Measurements from ENCODE around the gene NLGN1. TPM values are rescaled to one million over a fixed set of nuclear protein-coding genes. Genes with fewer than 3 reads are reported as not detected.

Gene NLGN1
- polyA plus RNA-seq, 1 donor from 2014 or later, result 2.7 TPM

- H2AFZ ChIP-seq (ENCODE audit: low read depth, low read length), result no peak overlapping the region
- TF ChIP-seq TAF1 (IDR thresholded peaks at IDR 0.05; ENCODE audit: low read depth) (no peak), EP300 (conservative IDR thresholded peaks at IDR 0.05; ENCODE audit: poor library complexity, severe bottlenecking) (no peak)
- TF ChIP-seq, protein P1, sequence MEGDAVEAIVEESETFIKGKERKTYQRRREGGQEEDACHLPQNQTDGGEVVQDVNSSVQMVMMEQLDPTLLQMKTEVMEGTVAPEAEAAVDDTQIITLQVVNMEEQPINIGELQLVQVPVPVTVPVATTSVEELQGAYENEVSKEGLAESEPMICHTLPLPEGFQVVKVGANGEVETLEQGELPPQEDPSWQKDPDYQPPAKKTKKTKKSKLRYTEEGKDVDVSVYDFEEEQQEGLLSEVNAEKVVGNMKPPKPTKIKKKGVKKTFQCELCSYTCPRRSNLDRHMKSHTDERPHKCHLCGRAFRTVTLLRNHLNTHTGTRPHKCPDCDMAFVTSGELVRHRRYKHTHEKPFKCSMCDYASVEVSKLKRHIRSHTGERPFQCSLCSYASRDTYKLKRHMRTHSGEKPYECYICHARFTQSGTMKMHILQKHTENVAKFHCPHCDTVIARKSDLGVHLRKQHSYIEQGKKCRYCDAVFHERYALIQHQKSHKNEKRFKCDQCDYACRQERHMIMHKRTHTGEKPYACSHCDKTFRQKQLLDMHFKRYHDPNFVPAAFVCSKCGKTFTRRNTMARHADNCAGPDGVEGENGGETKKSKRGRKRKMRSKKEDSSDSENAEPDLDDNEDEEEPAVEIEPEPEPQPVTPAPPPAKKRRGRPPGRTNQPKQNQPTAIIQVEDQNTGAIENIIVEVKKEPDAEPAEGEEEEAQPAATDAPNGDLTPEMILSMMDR (IDR thresholded peaks at IDR 0.05; ENCODE audit: poor library complexity, severe bottlenecking), result no peak
Measured at GRCh38 chr3:174253196-174253823, 855.8 kb downstream of the NLGN1 start.

GRCh38 chr3:174253940-174254339 lies 856.4 kb downstream of the NLGN1 start:
- H3K9me2 ChIP-seq (ENCODE audit: insufficient read depth, low read length), result no peaks in the 10 kb centered on the region
- TF ChIP-seq POLR2AphosphoS5 (IDR thresholded peaks at IDR 0.05), result no peak
- TF ChIP-seq, protein P1 (IDR thresholded peaks at IDR 0.05; ENCODE audit: poor library complexity, severe bottlenecking), result no peak
- TF ChIP-seq SMC3 (conservative IDR thresholded peaks at IDR 0.05; ENCODE audit: poor library complexity), result no peak
- no peak for TF ChIP-seq TAF1 (IDR thresholded peaks at IDR 0.05; ENCODE audit: low read depth)
- no peak for TF ChIP-seq EP300 (conservative IDR thresholded peaks at IDR 0.05; ENCODE audit: poor library complexity, severe bottlenecking)
- TF ChIP-seq, protein P2, sequence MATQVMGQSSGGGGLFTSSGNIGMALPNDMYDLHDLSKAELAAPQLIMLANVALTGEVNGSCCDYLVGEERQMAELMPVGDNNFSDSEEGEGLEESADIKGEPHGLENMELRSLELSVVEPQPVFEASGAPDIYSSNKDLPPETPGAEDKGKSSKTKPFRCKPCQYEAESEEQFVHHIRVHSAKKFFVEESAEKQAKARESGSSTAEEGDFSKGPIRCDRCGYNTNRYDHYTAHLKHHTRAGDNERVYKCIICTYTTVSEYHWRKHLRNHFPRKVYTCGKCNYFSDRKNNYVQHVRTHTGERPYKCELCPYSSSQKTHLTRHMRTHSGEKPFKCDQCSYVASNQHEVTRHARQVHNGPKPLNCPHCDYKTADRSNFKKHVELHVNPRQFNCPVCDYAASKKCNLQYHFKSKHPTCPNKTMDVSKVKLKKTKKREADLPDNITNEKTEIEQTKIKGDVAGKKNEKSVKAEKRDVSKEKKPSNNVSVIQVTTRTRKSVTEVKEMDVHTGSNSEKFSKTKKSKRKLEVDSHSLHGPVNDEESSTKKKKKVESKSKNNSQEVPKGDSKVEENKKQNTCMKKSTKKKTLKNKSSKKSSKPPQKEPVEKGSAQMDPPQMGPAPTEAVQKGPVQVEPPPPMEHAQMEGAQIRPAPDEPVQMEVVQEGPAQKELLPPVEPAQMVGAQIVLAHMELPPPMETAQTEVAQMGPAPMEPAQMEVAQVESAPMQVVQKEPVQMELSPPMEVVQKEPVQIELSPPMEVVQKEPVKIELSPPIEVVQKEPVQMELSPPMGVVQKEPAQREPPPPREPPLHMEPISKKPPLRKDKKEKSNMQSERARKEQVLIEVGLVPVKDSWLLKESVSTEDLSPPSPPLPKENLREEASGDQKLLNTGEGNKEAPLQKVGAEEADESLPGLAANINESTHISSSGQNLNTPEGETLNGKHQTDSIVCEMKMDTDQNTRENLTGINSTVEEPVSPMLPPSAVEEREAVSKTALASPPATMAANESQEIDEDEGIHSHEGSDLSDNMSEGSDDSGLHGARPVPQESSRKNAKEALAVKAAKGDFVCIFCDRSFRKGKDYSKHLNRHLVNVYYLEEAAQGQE (IDR thresholded peaks at IDR 0.05; ENCODE audit: borderline replicate concordance), result no peak
- TF ChIP-seq MXI1 (conservative IDR thresholded peaks at IDR 0.05; ENCODE audit: poor library complexity, severe bottlenecking), result no peak
- no peak for TF ChIP-seq EZH2 (IDR thresholded peaks at IDR 0.05; ENCODE audit: borderline replicate concordance, insufficient read depth, low read length, poor library complexity, severe bottlenecking)
- no peak for TF ChIP-seq RAD21 (conservative IDR thresholded peaks at IDR 0.05)
- H3K36me3 ChIP-seq (ENCODE audit: insufficient read depth, low read length), result peaks cover 3% of the 10 kb centered on the region

More at GRCh38 chr3:174253196-174253823, 855.8 kb downstream of the NLGN1 start:
- H3K79me2 ChIP-seq (replicated peaks; ENCODE audit: insufficient read depth, low read length), result no peaks in the 10 kb centered on the region
- no peaks in the 10 kb centered on the region for H4K20me1 ChIP-seq (ENCODE audit: insufficient read depth)
- peaks cover 3% of the 10 kb centered on the region for H3K36me3 ChIP-seq (ENCODE audit: insufficient read depth, low read length)
- H3K4me2 ChIP-seq (ENCODE audit: low read length), result no peak overlapping the region
- no peak overlapping the region for H3K9ac ChIP-seq (ENCODE audit: low read length)
- H3K27ac ChIP-seq (ENCODE audit: low read length), result no peak overlapping the region
- no peaks in the 10 kb centered on the region for H3F3A ChIP-seq (ENCODE audit: insufficient read depth, low read length, poor library complexity, severe bottlenecking)
- no peak overlapping the region for H3K4me3 ChIP-seq (ENCODE audit: low read length)
- H3K9me3 ChIP-seq (ENCODE audit: low read length), result no peaks in the 10 kb centered on the region
- H3K9me2 ChIP-seq (ENCODE audit: insufficient read depth, low read length), result no peaks in the 10 kb centered on the region
- H3K27me3 ChIP-seq (ENCODE audit: insufficient read depth, low read depth, low read length), result no peaks in the 10 kb centered on the region

More at GRCh38 chr3:174253940-174254339, 856.4 kb downstream of the NLGN1 start:
- no peaks in the 10 kb centered on the region for H3K9me3 ChIP-seq (ENCODE audit: low read length)
- no peaks in the 10 kb centered on the region for H3K27me3 ChIP-seq (ENCODE audit: insufficient read depth, low read depth, low read length)
- no peak overlapping the region for H3K4me2 ChIP-seq (ENCODE audit: low read length)
- H3K9ac ChIP-seq (ENCODE audit: low read length), result no peak overlapping the region
- no peak overlapping the region for H3K4me3 ChIP-seq (ENCODE audit: low read length)
- H3K79me2 ChIP-seq (replicated peaks; ENCODE audit: insufficient read depth, low read length), result no peaks in the 10 kb centered on the region
- H3F3A ChIP-seq (ENCODE audit: insufficient read depth, low read length, poor library complexity, severe bottlenecking), result no peaks in the 10 kb centered on the region
- H3K27ac ChIP-seq (ENCODE audit: low read length), result no peak overlapping the region
- no peak overlapping the region for H2AFZ ChIP-seq (ENCODE audit: low read depth, low read length)
- H4K20me1 ChIP-seq (ENCODE audit: insufficient read depth), result no peaks in the 10 kb centered on the region

Measured in neural cell (in vitro differentiated cells).